GM21737 (cell line): ENCODE measurements around the gene KRTAP21-2.
"Not testable (repeated sequence)": the region's sequence is repeated elsewhere in the genome, so short reads cannot be mapped to it uniquely, and the experiment has no call there.

ENCODE experiments used
- ATAC-seq: cut with Tn5 transposase; IDR thresholded peaks from one replicate; pipeline ENCODE4 v1.9.1; 2021; ENCODE audit warnings: mild to moderate bottlenecking, moderate library complexity; ENCODE audit not compliant: unreplicated experiment

KRTAP21-2 gene

GRCh38 chr21:30747159-30747558 lies at the start of gene KRTAP21-2:
TSS of gene KRTAP21-2 (minus strand) at chr21:30747259. CDS start at chr21:30747202, 57 bp downstream.
- ATAC-seq, result no peak

GRCh38 chr21:30793581-30794314 lies 46.7 kb upstream of the KRTAP21-2 start:
- no peak for ATAC-seq

GRCh38 chr21:30779249-30779648 lies 32.2 kb upstream of the KRTAP21-2 start:
- ATAC-seq, result no peak

GRCh38 chr21:30769724-30770431 lies 22.8 kb upstream of the KRTAP21-2 start:
- no peak for ATAC-seq

- ATAC-seq, result no peak
Observed at GRCh38 chr21:30760776-30761175, 13.7 kb upstream of the KRTAP21-2 start.

GRCh38 chr21:30758306-30758705 lies 11.2 kb upstream of the KRTAP21-2 start:
- ATAC-seq, result no peak

GRCh38 chr21:30755328-30755727 lies 8.3 kb upstream of the KRTAP21-2 start, which contains the start of gene KRTAP21-1:
TSS of gene KRTAP21-1 (minus strand) at chr21:30755428. CDS start at chr21:30755378, 50 bp downstream.
- not testable (repeated sequence) for ATAC-seq

GRCh38 chr21:30740462-30740861 lies 6.6 kb downstream of the KRTAP21-2 start:
- ATAC-seq, result no peak

GRCh38 chr21:30733026-30733425 lies 14.0 kb downstream of the KRTAP21-2 start:
- no peak for ATAC-seq

GRCh38 chr21:30726726-30727125 lies 20.3 kb downstream of the KRTAP21-2 start:
- no peak for ATAC-seq

GRCh38 chr21:30719401-30719800 lies 27.7 kb downstream of the KRTAP21-2 start:
- no peak for ATAC-seq

- no peak for ATAC-seq
Observed at GRCh38 chr21:30718239-30718909, 28.7 kb downstream of the KRTAP21-2 start, which contains the start of gene KRTAP21-3. TSS of gene KRTAP21-3 (minus strand) at chr21:30718777. CDS start at chr21:30718759, 18 bp downstream.

- no peak for ATAC-seq
Observed at GRCh38 chr21:30717105-30717504, 30.0 kb downstream of the KRTAP21-2 start.

- ATAC-seq, result no peak
Observed at GRCh38 chr21:30714946-30715345, 32.1 kb downstream of the KRTAP21-2 start.

GRCh38 chr21:30714456-30714855 lies 32.6 kb downstream of the KRTAP21-2 start:
- no peak for ATAC-seq

- ATAC-seq, result no peak
Observed at GRCh38 chr21:30713766-30714165, 33.3 kb downstream of the KRTAP21-2 start.

- no peak for ATAC-seq
Observed at GRCh38 chr21:30710499-30710898, 36.6 kb downstream of the KRTAP21-2 start.

GRCh38 chr21:30707409-30707808 lies 39.6 kb downstream of the KRTAP21-2 start:
- no peak for ATAC-seq
